ENCODE measurements around the gene MIAT. TPM values are rescaled to one million over a fixed set of nuclear protein-coding genes. Genes with fewer than 3 reads are reported as not detected.

The MIAT gene
- total RNA-seq, 1 experiment from 2014 or later = 0.48 TPM

GRCh38 chr22:26658161-26658560, 773 bp downstream of the MIAT start:
- no peak for DNase-seq
- Histone ChIP-seq H3K36me3 (ENCODE audit: low read depth) (no peaks in the 10 kb centered on the region), H3K27ac (no peak overlapping the region), H3K9me2 (ENCODE audit: insufficient read depth) (no peaks in the 10 kb centered on the region), H3K79me2 (ENCODE audit: low read depth) (no peaks in the 10 kb centered on the region), H3K4me2 (peak overlapping the region; percentile 57), H3K4me1 (replicated peaks; ENCODE audit: insufficient read depth) (peaks cover 10% of the 10 kb centered on the region), H3K4me3 (peak overlapping the region; percentile 36; the same call in 1 of the 2 replicates), H2AFZ (peak overlapping the region; percentile 26; the same call in 1 of the 2 replicates), H3F3A (ENCODE audit: insufficient read depth, low read depth) (0 out of 2 replicates have a peak, but pooled peaks cover 4% of the 10 kb centered on the region), H3K9me3 (ENCODE audit: insufficient read depth, low read depth) (no peaks in the 10 kb centered on the region), H3K27me3 (ENCODE audit: insufficient read depth, low read depth) (peaks cover 10% of the 10 kb centered on the region; the same call in 1 of the 2 replicates), H4K20me1 (ENCODE audit: insufficient read depth) (no peaks in the 10 kb centered on the region)
- intact Hi-C loops (cut with micrococcal nuclease; ENCODE audit: unreplicated experiment) = no loop called here
- ChIA-PET POLR2A (ENCODE audit: unreplicated experiment) (no interaction called here), CTCF (no interaction called here)
- TF ChIP-seq CTCF (conservative IDR thresholded peaks at IDR 0.05) (no peak), EZH2 (IDR thresholded peaks at IDR 0.05; ENCODE audit: low read depth) (no peak)
- BruUV-seq (replicated peaks) = no TSS peak

GRCh38 chr22:26658671-26659478, 1.5 kb downstream of the MIAT start:
- Histone ChIP-seq H3K36me3 (ENCODE audit: low read depth) (no peaks in the 10 kb centered on the region), H3F3A (ENCODE audit: insufficient read depth, low read depth) (0 out of 2 replicates have a peak, but pooled peaks cover 4% of the 10 kb centered on the region), H3K27ac (peak overlapping the region; percentile 11; the same call in 1 of the 2 replicates), H3K4me3 (peak overlapping the region; percentile 36; the same call in 1 of the 2 replicates), H3K79me2 (ENCODE audit: low read depth) (no peaks in the 10 kb centered on the region), H4K20me1 (ENCODE audit: insufficient read depth) (no peaks in the 10 kb centered on the region), H3K9me2 (ENCODE audit: insufficient read depth) (no peaks in the 10 kb centered on the region), H3K9me3 (ENCODE audit: insufficient read depth, low read depth) (no peaks in the 10 kb centered on the region), H3K4me1 (replicated peaks; ENCODE audit: insufficient read depth) (peaks cover 10% of the 10 kb centered on the region), H3K27me3 (ENCODE audit: insufficient read depth, low read depth) (peaks cover 4% of the 10 kb centered on the region; the same call in 1 of the 2 replicates), H3K4me2 (peak overlapping the region; percentile 57), H2AFZ (peak overlapping the region; percentile 26; the same call in 1 of the 2 replicates)
- peak; percentile 68 to 86 for DNase-seq
- ChIA-PET CTCF (no interaction called here), POLR2A (ENCODE audit: unreplicated experiment) (interaction anchor here (0.6 kb wide), 1 partner anchor 1864 kb away, joined by 4 read pairs; no protein-coding TSS in a partner anchor)
- TF ChIP-seq CTCF (conservative IDR thresholded peaks at IDR 0.05) = no peak
- TF ChIP-seq EZH2 (IDR thresholded peaks at IDR 0.05; ENCODE audit: low read depth) = no peak
- intact Hi-C loops (cut with micrococcal nuclease; ENCODE audit: unreplicated experiment) = no loop called here
- no TSS peak for BruUV-seq (replicated peaks)

- peaks cover 10% of the 10 kb centered on the region for H3K4me1 ChIP-seq (replicated peaks; ENCODE audit: insufficient read depth)
- CTCF ChIA-PET = no interaction called here
- POLR2A ChIA-PET (ENCODE audit: unreplicated experiment) = interaction anchor here (0.6 kb wide), 1 partner anchor 178 kb away, joined by 4 read pairs; no protein-coding TSS in a partner anchor
- H3K4me3 ChIP-seq = no peak overlapping the region
- no peaks in the 10 kb centered on the region for H3K9me3 ChIP-seq (ENCODE audit: insufficient read depth, low read depth)
- H3K27ac ChIP-seq = no peak overlapping the region
- H3K27me3 ChIP-seq (ENCODE audit: insufficient read depth, low read depth) = no peaks in the 10 kb centered on the region
- DNase-seq = no peak
- TF ChIP-seq CTCF (conservative IDR thresholded peaks at IDR 0.05) (no peak), EZH2 (IDR thresholded peaks at IDR 0.05; ENCODE audit: low read depth) (no peak)
- H3K79me2 ChIP-seq (ENCODE audit: low read depth) = no peaks in the 10 kb centered on the region
- BruUV-seq (replicated peaks) = no TSS peak
- H4K20me1 ChIP-seq (ENCODE audit: insufficient read depth) = no peaks in the 10 kb centered on the region
- intact Hi-C loops (cut with micrococcal nuclease; ENCODE audit: unreplicated experiment) = no loop called here
- H3K9me2 ChIP-seq (ENCODE audit: insufficient read depth) = no peaks in the 10 kb centered on the region
- no peaks in the 10 kb centered on the region for H3K36me3 ChIP-seq (ENCODE audit: low read depth)
- H3F3A ChIP-seq (ENCODE audit: insufficient read depth, low read depth) = 0 out of 2 replicates have a peak, but pooled peaks cover 4% of the 10 kb centered on the region
- no peak overlapping the region for H3K4me2 ChIP-seq
- no peak overlapping the region for H2AFZ ChIP-seq
These were observed 3.0 kb downstream of the MIAT start for GRCh38 chr22:26660356-26660755.
